Measurements from ENCODE around the gene EHMT1. TPM values are rescaled to one million over a fixed set of nuclear protein-coding genes. Genes with fewer than 3 reads are reported as not detected.

EHMT1 gene
- total and polyA plus RNA-seq, 2 of the 8 experiments (the other 6 are each of a cell fraction or from before 2014, with no cell fraction given), result 95.7 to 163 TPM

- TF ChIP-seq RFX5 (IDR thresholded peaks at IDR 0.05; ENCODE audit: borderline replicate concordance, low read depth, low read length), result no peak
- no peak for TF ChIP-seq CTBP2 (IDR thresholded peaks at IDR 0.05; ENCODE audit: borderline replicate concordance, insufficient read depth, insufficient read length, low read length)
- no peak for TF ChIP-seq SP1 (IDR thresholded peaks at IDR 0.05; ENCODE audit: low read depth, low read length)
- TF ChIP-seq CHD2 (IDR thresholded peaks at IDR 0.05; ENCODE audit: low read length), result no peak
- TF ChIP-seq SP4 (IDR thresholded peaks at IDR 0.05; ENCODE audit: low read length), result no peak
- no peak for TF ChIP-seq ATF2 (IDR thresholded peaks at IDR 0.05; ENCODE audit: low read length)
- no peak for TF ChIP-seq ASH2L (IDR thresholded peaks at IDR 0.05; ENCODE audit: low read length)
- Histone ChIP-seq H4K8ac (ENCODE audit: extremely low read depth, insufficient read depth, low read length) (no peak overlapping the region), H3K27ac (ENCODE audit: low read depth, low read length) (no peak overlapping the region), H2BK20ac (ENCODE audit: low read length) (no peak overlapping the region), H3K4ac (replicated peaks; ENCODE audit: insufficient read length, low read depth, low read length) (no peak overlapping the region), H3K9ac (replicated peaks in 1 of 4; ENCODE audit: extremely low read depth in 1 of 4, low read depth in 3 of 4, low read length in 3 of 4) (no peak overlapping the region), H2BK120ac (replicated peaks; ENCODE audit: low read depth, low read length) (no peak overlapping the region), H4K91ac (replicated peaks; ENCODE audit: insufficient read length, low read length) (no peak overlapping the region), H2AFZ (ENCODE audit: low read length) (no peak overlapping the region), H3K56ac (replicated peaks; ENCODE audit: insufficient read length, low read depth, low read length) (no peak overlapping the region), H3K79me2 (ENCODE audit: control insufficient read depth in 1 of 2, insufficient read depth in 2 of 2, low read length in 2 of 2) (no peaks in the 10 kb centered on the region), H3K18ac (ENCODE audit: extremely low read depth, low read length) (no peak overlapping the region), H3K23ac (ENCODE audit: insufficient read length) (no peak overlapping the region), H2BK5ac (ENCODE audit: low read depth, low read length) (no peak overlapping the region), H3K79me1 (ENCODE audit: low read depth, low read length) (no peaks in the 10 kb centered on the region), H3K23me2 (ENCODE audit: low read depth, low read length) (no peaks in the 10 kb centered on the region), H3K4me3 (ENCODE audit: extremely low read depth in 1 of 4, insufficient read depth in 2 of 4, low read depth in 3 of 4, low read length in 4 of 4) (no peak overlapping the region), H2AK5ac (ENCODE audit: low read depth, low read length) (no peak overlapping the region), H3K27me3 (replicated peaks in 1 of 4; ENCODE audit: control insufficient read depth in 3 of 4, extremely low read depth in 1 of 4, insufficient read depth in 3 of 4, low read length in 3 of 4) (no peaks in the 10 kb centered on the region; a peak in 1 of 7 replicates), H3K4me1 (replicated peaks in 1 of 4; ENCODE audit: control insufficient read depth in 3 of 4, insufficient read depth in 4 of 4, low read length in 3 of 4) (no peaks in the 10 kb centered on the region; a peak in 1 of 7 replicates), H3K14ac (ENCODE audit: insufficient read length) (no peak overlapping the region), H4K20me1 (replicated peaks in 1 of 2; ENCODE audit: control insufficient read depth in 1 of 2, insufficient read depth in 2 of 2, low read length in 2 of 2) (no peaks in the 10 kb centered on the region), H3K4me2 (ENCODE audit: insufficient read depth in 1 of 2, low read depth in 2 of 2, low read length in 2 of 2) (no peak overlapping the region), H3K9me3 (ENCODE audit: insufficient read depth in 2 of 2, low read depth in 1 of 2, low read length in 1 of 2) (peaks cover 14 to 50% of the 10 kb centered on the region in 2 experiments; a peak in 3 of 4 replicates), H2BK15ac (ENCODE audit: low read length) (no peak overlapping the region), H4K5ac (ENCODE audit: insufficient read length, low read depth, low read length) (no peak overlapping the region), H3K36me3 (ENCODE audit: control insufficient read depth in 2 of 4, insufficient read depth in 4 of 4, low read length in 3 of 4) (no peaks in the 10 kb centered on the region), H2BK12ac (ENCODE audit: low read depth, low read length) (no peak overlapping the region)
- 96% methylated on average over 3 of the region's 3 CpGs; no CpG with 5 or more reads in 1 of the 2 experiments for WGBS, 2 experiments (ENCODE audit: extremely low coverage in 1 of 2, insufficient coverage in 1 of 2, insufficient read length in 1 of 2, insufficient replicate concordance in 2 of 2, low coverage in 1 of 2, low lambda C conversion rate in 2 of 2, missing lambda C conversion rate in 1 of 2)
- ChIA-PET CTCF (ENCODE audit: partially characterized antibody) (no interaction called here), POLR2A (ENCODE audit: partially characterized antibody) (no interaction called here)
- DNase-seq (ENCODE audit: low read depth in 1 of 2, low spot score in 2 of 2) (no peak), FAIRE-seq (no peak)
These were observed 251.6 kb downstream of the EHMT1 start for GRCh38 chr9:137870432-137870831.

All from H1 (cell line).